NCI-H187 (cell line): ENCODE results near the gene UVSSA.
"Not testable (repeated sequence)": the region's sequence is repeated elsewhere in the genome, so short reads cannot be mapped to it uniquely, and the experiment has no call there.

Source experiments
- DNase-seq, 2 experiments: peaks; one replicate each; lab custom pipeline; 2025; lab: John Stamatoyannopoulos, UW

UVSSA gene

DNA sequence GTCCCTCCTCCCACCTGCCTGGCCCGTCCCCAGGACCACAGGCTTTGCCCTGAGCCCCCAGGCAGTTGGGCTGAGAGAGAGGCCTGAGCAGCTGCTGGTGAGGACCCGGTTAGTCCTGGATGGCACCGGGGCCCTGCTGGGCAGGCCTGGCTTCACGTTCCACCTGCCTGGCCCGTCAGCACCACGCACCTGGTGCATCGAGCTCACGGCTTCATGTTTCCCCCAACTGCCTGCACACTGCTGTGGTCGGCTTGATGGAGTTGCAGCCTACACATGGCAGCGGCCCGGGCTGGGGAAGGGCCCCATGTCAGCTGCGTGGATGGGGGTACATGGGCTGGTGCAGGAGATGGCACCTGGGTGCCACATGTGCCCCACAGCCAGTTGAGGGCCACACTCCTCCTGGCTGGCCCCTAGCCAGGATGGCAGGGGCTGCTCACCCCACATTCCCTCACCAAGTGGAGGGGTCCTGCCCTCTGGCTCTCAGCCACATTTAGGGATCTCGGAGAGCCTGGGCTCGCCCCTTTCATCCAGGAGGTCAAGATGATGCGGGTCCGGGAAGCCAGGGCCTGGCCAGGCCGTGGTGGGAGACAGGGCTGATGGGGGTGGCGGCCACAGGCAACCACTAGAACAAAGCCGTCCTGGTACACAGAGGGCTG lies 30.7 kb downstream of the UVSSA start:
- no peak for DNase-seq

DNA sequence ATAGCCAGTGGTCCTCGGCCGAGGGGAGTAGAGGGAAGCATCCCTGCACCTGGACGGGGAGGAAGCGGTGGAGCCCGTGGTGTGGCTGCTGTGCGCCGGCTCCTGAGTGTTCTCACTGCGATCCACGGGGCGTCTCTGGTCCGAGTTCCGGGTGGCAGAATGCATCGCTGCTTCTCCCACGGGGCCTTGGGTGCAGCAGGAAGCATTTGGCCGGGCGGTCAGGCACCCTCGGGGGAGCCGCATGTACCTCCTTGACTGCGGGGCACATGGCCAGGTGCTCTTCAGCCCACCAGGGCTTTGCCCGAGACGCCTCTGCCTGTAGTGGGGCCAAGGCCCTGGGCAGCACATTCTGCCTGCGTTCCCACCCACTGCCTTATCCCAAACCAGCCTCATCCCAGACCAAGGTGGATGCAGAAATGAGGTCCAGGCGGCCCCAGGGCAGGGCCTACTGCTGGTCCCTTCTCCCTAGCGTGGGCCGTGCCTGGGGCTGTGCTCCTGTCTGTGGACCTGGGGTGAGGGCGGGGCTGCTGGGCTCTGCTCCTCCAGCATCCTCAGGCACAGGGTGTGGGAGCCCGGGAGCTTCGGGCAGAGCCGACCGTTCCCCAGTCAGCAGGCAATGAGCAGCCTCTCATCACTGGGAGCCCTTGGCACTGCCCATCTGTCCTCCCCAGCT lies 31.7 kb downstream of the UVSSA start:
- no peak for DNase-seq

GRCh38 chr4:1379351-1379781 lies 32.4 kb downstream of the UVSSA start:
- no peak for DNase-seq

- DNase-seq = no peak
Observed at GRCh38 chr4:1379801-1380331, 32.9 kb downstream of the UVSSA start.

- DNase-seq = no peak
Observed at GRCh38 chr4:1380368-1381151, 33.6 kb downstream of the UVSSA start.

GRCh38 chr4:1381181-1381621 lies 34.2 kb downstream of the UVSSA start:
- DNase-seq = no peak

GRCh38 chr4:1381944-1382541 lies 35.0 kb downstream of the UVSSA start:
- no peak for DNase-seq

DNA sequence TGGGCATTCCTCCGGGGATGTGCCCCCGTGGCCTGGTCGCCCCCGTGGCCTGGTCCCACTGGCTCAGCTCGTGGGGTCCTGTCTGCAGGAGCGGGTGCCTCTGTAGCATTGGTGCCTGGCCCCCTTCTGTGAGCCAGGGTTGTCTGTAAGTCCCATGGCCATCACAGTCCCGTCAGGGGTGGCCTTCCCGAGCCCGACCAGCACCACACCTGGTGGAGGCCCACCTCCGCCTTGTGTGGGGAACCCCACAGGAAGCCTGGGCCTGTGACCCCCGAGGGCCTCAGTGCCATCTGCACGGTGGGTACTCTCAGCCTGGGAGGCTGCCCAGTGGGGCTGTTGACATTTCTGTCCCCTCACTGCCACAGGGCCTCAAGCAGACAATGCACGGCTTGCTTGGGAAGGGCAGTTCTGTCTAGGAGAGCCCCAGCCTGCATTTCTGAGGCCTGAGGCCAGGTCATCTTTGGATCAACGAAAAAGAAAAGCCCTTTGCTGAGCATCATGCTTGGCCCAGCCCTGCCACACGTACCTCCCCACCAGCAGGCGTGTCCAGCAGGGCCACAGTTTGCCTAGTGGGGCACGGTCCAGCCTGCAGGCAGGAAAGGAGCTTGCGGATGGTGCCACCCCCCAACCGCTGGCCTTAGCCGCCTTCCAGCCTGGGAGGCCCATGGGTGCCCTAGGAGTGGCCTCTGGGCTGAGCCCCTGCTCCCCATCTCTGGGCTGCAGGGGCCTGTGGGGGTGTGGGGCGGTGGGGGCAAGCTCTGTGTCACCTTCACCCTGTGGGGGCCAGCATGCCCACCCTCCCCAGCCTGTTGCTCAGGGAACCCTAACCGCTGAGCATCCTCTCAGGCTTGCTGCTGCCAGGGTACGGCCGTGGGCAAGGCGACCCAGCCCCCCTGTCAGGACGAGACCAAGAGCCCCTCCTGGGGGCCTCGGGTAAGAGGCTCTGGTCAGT lies 36.0 kb downstream of the UVSSA start:
- no peak for DNase-seq

DNA sequence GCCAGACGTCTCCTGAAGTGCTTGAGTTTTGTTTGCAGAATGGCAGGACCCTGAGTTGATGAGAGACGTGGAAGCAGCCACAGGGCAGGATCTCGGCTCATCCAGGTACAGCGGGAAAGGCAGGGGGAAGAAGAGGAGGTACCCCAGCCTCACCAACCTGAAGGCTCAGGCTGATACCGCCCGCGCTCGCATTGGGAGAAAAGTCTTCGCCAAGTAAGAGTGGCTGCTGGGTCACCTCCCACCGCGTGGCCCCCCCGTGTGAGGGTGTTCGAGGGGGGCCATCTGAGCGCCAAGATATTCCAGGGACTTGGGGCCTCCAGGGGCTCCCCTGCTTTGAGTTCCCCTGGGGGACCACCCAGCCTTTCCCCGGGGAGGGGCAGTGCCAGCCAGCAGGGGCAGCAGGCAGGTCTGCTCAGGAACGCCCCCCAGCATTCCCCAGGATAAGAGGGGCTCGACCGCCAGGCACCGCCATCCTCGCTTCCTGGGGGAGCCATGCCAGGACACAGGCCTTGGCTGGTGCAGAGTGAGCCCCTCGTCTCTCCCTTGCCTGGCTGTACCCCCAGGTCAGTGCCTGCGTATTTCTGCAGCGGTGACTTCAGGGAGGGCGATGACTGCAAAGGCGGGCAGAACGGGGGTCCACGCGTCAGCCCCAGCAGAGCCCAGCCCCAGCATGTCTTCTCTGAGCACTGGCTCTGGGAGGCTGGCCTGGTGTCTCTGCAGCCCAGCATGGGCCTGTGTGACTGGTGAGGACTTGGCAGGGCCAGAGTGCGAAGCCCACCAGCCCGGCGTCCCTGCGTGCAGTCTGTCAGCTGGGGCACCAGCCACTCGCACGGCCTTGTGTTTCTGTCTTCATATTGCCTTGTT lies 37.0 kb downstream of the UVSSA start:
- no peak for DNase-seq

- no peak for DNase-seq
Observed at GRCh38 chr4:1384675-1385372, 37.8 kb downstream of the UVSSA start.

GRCh38 chr4:1385373-1386340 lies 38.6 kb downstream of the UVSSA start:
- DNase-seq = no peak

DNA sequence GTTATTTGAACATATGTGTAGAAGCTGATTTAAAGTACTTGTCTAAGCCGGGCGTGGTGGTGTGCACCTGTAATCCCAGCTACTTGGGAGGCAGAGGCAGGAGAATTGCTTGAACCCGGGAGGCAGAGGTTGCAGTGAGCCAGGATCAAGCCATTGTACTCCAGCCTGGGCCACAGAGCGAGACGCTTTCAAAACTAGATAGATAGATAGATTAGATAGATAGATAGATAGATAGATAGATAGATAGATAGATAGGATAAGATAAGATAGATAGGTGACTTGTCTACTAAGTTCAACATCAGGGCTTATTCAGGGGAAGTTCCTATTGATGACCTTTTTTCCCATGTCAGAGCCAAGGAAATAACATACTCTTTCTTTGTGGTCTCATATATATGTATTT lies 46.4 kb downstream of the UVSSA start:
- not testable (repeated sequence) for DNase-seq

- DNase-seq = no peak
Observed at GRCh38 chr4:1393866-1394265, 46.9 kb downstream of the UVSSA start.

DNA sequence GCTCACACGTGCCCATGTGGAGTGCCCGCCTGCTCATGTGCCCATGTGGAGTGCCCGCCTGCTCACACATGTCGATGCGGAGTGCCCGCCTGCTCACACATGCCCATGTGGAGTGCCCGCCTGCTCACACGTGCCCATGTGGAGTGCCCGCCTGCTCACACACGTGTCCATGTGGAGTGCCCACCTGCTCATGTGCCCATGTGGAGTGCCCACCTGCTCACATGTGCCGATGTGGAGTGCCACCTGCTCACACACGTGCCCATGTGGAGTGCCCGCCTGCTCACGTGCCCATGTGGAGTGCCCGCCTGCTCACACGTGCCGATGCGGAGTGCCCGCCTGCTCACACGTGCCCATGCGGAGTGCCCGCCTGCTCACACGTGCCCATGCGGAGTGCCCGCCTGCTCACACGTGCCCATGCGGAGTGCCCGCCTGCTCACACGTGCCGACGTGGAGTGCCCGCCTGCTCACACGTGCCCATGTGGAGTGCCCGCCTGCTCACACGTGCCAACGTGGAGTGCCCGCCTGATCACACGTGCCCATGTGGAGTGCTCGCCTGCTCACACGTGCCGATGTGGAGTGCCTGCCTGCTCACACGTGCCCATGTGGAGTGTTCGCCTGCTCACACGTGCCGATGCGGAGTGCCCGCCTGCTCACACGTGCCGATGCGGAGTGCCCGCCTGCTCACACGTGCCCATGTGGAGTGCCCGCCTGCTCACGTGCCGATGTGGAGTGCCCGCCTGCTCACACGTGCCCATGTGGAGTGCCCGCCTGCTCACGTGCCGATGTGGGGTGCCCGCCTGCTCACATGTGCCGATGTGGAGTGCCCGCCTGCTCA lies 47.8 kb downstream of the UVSSA start:
- DNase-seq = not testable (repeated sequence)

DNA sequence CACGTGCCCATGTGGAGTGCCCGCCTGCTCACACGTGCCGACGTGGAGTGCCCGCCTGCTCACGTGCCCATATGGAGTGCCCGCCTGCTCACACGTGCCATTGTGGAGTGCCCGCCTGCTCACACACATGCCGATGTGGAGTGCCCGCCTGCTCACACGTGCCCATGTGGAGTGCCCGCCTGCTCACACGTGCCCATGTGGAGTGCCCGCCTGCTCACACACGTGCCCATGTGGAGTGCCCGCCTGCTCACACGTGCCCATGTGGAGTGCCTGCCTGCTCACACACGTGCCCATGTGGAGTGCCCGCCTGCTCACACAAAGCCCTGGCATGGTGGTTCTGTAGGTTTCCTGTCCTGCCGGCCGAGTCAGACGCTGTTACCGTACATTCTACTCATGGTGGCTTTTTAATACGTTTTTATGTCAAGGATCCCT lies 48.4 kb downstream of the UVSSA start:
- DNase-seq = not testable (repeated sequence)

DNA sequence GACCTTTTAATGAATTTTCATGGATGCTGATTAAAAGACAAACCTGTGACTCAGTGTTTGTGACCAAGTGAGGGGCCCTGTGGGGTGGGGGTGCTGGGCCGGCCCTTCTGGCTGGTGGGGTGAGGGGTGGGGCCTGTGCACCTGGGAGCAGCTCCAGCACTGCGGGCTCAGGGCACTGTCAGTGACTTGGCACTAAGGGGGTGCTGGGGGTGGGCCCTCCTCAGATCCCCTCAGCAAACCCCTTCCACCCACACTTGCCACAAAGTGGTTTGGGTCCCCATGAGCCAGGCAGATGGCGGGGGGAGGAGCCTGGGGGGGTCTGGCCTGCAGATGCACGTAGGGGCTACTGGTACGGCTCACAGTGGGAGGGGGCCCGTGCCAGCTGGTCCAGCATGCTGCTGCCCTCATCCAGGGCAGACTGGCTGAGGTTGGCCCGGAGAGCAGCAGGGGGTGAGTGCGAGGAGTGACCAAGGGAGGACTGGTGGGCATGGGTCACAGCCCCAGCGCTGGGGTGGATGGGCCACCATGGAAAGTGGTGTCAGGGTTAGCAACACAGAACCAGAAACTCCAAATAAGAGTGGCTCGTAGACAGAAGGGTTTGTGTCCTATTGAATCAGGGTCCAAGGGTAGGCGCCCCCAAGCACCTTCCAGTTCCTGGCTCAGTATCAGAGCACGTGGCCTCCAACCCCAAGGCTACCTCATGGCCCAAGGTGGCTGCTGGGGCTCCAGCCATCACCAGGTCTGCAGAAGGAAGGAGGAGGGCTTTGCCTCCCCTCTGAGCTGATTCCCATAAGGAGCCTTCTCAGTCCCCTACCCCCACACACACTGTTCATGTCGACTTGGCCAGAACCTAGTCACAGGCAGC lies 49.2 kb downstream of the UVSSA start:
- no peak for DNase-seq
